NCI-H2107 (cell line): Measurements from ENCODE around the gene VPS54.
"Not testable (repeated sequence)": the region's sequence is repeated elsewhere in the genome, so short reads cannot be mapped to it uniquely, and the experiment has no call there.

Experiments used
- DNase-seq: peaks from one replicate; lab custom pipeline; 2025; lab: John Stamatoyannopoulos, UW

Gene VPS54

GRCh38 chr2:64024259-64024949 is 5.2 kb upstream of the VPS54 start:
- no peak for DNase-seq

GRCh38 chr2:64023485-64024258 is 4.4 kb upstream of the VPS54 start:
- no peak for DNase-seq

- no peak for DNase-seq
Observed at GRCh38 chr2:64021578-64021977, 2.4 kb upstream of the VPS54 start.

GRCh38 chr2:64019975-64020528 is 824 bp upstream of the VPS54 start:
- DNase-seq, result no peak

GRCh38 chr2:64018701-64019082 is 536 bp downstream of the VPS54 start:
- no peak for DNase-seq

GRCh38 chr2:64017811-64018700 is 1.2 kb downstream of the VPS54 start:
- DNase-seq, result no peak

GRCh38 chr2:64015898-64016297 is 3.3 kb downstream of the VPS54 start:
- no peak for DNase-seq

- no peak for DNase-seq
Observed at GRCh38 chr2:64015391-64015790, 3.8 kb downstream of the VPS54 start.

GRCh38 chr2:64014628-64015027 is 4.6 kb downstream of the VPS54 start:
- no peak for DNase-seq

GRCh38 chr2:64013053-64013452 is 6.2 kb downstream of the VPS54 start:
- no peak for DNase-seq

- no peak for DNase-seq
Observed at GRCh38 chr2:64012115-64012514, 7.1 kb downstream of the VPS54 start.

- DNase-seq, result no peak
Observed at GRCh38 chr2:64008434-64009009, 10.7 kb downstream of the VPS54 start.

GRCh38 chr2:64007924-64008323 is 11.3 kb downstream of the VPS54 start:
- no peak for DNase-seq

- DNase-seq, result no peak
Observed at GRCh38 chr2:64005707-64006356, 13.4 kb downstream of the VPS54 start.

GRCh38 chr2:64003239-64003638 is 16.0 kb downstream of the VPS54 start:
- no peak for DNase-seq

GRCh38 chr2:64001382-64002101 is 17.7 kb downstream of the VPS54 start:
- DNase-seq, result no peak

GRCh38 chr2:64000630-64001381 is 18.4 kb downstream of the VPS54 start:
- no peak for DNase-seq

- no peak for DNase-seq
Observed at GRCh38 chr2:63999049-63999448, 20.2 kb downstream of the VPS54 start.

- DNase-seq, result not testable (repeated sequence)
Observed at GRCh38 chr2:63996582-63997198, 22.5 kb downstream of the VPS54 start.
